Nephron (organoid): Measurements from ENCODE around the gene CRTC1.
"Not testable (repeated sequence)": the region's sequence is repeated elsewhere in the genome, so short reads cannot be mapped to it uniquely, and the experiment has no call there.

Experiments
- H3K27ac Mint-ChIP-seq, 3 experiments: 2 replicates each; pipeline ENCODE4 v1.8.0; 2020; ENCODE audit warnings: mixed read lengths in 3 of 3, mild to moderate bottlenecking in 2 of 3, moderate library complexity in 1 of 3
- H3K27me3 Mint-ChIP-seq: 2 replicates; pipeline ENCODE4 v1.8.0; 2021; ENCODE audit warnings: low read depth, mild to moderate bottlenecking, moderate library complexity, mixed read lengths
- H3K36me3 Mint-ChIP-seq: 2 replicates; pipeline ENCODE4 v1.8.0; 2020; ENCODE audit warnings: low read depth, mixed read lengths
- H3K4me1 Mint-ChIP-seq: 2 replicates; pipeline ENCODE4 v1.8.0; 2020; ENCODE audit warnings: mixed read lengths
- H3K4me3 Mint-ChIP-seq, 3 experiments: 2 replicates each; pipeline ENCODE4 v1.8.0; 2020; ENCODE audit warnings: mild to moderate bottlenecking in 3 of 3, mixed read lengths in 3 of 3, moderate library complexity in 2 of 3
- H3K9me3 Mint-ChIP-seq: 2 replicates; pipeline ENCODE4 v1.8.0; 2020; ENCODE audit warnings: mixed read lengths
- TF ChIP-seq, protein P1 (sequence below), 3 experiments: fragments of 200-600 bp; sonication (generic); IDR thresholded peaks; one replicate each; pipeline ENCODE4 v1.5.0; 2021; ENCODE audit warnings: antibody characterized with exemption in 3 of 3; ENCODE audit not compliant: unreplicated experiment in 3 of 3

CRTC1 gene

DNA sequence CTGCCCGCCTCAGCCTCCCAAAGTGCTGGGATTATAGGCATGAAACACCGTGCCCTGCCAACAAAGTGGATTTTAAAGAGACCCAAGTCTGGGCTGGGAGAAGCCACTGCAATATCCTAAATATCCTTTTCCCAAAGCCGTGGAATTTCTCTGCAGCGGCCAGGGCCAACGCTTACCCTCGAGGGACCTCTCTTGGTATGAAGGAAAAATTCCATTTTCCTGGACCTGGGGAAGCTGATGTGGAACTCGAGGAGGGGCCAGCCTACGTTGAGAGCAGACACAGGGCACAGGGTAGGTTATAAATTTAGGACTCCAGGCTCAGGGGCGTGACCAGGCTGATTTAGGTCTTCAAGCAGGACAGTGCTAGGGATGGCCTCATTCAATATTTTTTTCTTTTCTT, 130.6 kb downstream of the CRTC1 start:
- no peak overlapping the region for H3K4me3 Mint-ChIP-seq
- no peaks in the 10 kb centered on the region for H3K9me3 Mint-ChIP-seq
- H3K36me3 Mint-ChIP-seq: no peaks in the 10 kb centered on the region
- H3K27me3 Mint-ChIP-seq: peaks cover 10% of the 10 kb centered on the region
- no peak overlapping the region for H3K27ac Mint-ChIP-seq
- no peaks in the 10 kb centered on the region for H3K4me1 Mint-ChIP-seq
- TF ChIP-seq, protein P1, sequence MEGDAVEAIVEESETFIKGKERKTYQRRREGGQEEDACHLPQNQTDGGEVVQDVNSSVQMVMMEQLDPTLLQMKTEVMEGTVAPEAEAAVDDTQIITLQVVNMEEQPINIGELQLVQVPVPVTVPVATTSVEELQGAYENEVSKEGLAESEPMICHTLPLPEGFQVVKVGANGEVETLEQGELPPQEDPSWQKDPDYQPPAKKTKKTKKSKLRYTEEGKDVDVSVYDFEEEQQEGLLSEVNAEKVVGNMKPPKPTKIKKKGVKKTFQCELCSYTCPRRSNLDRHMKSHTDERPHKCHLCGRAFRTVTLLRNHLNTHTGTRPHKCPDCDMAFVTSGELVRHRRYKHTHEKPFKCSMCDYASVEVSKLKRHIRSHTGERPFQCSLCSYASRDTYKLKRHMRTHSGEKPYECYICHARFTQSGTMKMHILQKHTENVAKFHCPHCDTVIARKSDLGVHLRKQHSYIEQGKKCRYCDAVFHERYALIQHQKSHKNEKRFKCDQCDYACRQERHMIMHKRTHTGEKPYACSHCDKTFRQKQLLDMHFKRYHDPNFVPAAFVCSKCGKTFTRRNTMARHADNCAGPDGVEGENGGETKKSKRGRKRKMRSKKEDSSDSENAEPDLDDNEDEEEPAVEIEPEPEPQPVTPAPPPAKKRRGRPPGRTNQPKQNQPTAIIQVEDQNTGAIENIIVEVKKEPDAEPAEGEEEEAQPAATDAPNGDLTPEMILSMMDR (IDR thresholded peaks at IDR 0.05; ENCODE audit: unreplicated experiment in 3 of 3): peak in 1 of 3 experiments; percentile 9

- Mint-ChIP-seq H3K27me3 (peaks cover 14% of the 10 kb centered on the region), H3K27ac (no peak overlapping the region), H3K36me3 (no peaks in the 10 kb centered on the region), H3K4me3 (no peak overlapping the region), H3K4me1 (no peaks in the 10 kb centered on the region), H3K9me3 (no peaks in the 10 kb centered on the region)
- TF ChIP-seq, protein P1 (IDR thresholded peaks at IDR 0.05; ENCODE audit: unreplicated experiment in 3 of 3): no peak
Measured at GRCh38 chr19:18815673-18816072, 132.2 kb downstream of the CRTC1 start.

DNA sequence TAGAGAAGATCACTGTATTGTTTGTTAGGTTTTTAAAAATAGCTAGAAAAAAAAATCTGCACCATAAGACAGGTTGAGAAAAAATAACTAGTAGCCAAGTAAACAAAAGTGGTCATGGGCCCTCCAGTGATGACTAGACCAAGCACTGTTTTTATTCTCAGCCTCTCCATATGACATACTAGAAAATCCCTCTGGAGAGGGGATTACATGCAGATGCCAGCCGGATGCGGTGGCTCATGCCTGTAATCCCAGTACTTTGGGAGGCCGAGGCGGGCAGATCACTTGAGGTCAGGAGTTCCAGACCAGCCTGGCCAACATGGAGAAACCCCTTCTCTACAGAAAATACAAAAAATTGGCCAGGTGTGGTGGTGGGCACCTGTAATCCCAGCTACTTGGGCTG, 133.2 kb downstream of the CRTC1 start:
- H3K4me1 Mint-ChIP-seq, H3K4me3 Mint-ChIP-seq, H3K27ac Mint-ChIP-seq, H3K9me3 Mint-ChIP-seq, H3K36me3 Mint-ChIP-seq: not testable (repeated sequence)
- H3K27me3 Mint-ChIP-seq: peaks cover 14% of the 10 kb centered on the region

DNA sequence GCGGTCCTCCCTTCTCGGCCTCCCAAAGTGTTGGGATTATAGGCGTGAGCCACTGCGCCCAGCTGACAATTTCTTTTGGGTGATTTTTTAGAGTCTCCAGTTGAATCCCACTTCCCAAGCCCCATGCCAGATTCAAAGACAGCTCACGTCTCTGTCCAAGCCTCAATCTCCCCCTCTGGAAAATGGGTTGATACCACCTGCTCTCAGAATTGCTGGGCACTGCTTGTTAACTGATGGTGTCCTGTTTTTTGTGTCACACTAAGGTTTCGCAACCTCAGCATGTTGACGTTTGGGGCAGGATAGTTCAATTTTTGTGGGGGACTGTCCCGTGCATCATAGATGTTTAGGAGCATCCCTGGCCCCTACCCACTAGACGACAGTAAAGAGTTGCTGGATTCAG, 134.1 kb downstream of the CRTC1 start:
- TF ChIP-seq, protein P1 (IDR thresholded peaks at IDR 0.05; ENCODE audit: unreplicated experiment in 3 of 3): no peak
- Mint-ChIP-seq H3K4me3 (no peak overlapping the region), H3K9me3 (no peaks in the 10 kb centered on the region), H3K27ac (no peak overlapping the region), H3K27me3 (peaks cover 18% of the 10 kb centered on the region), H3K36me3 (no peaks in the 10 kb centered on the region), H3K4me1 (no peaks in the 10 kb centered on the region)

- H3K27ac Mint-ChIP-seq: no peak overlapping the region
- H3K4me3 Mint-ChIP-seq: no peak overlapping the region
- peaks cover 6% of the 10 kb centered on the region for H3K36me3 Mint-ChIP-seq
- H3K27me3 Mint-ChIP-seq: peaks cover 8% of the 10 kb centered on the region
- H3K4me1 Mint-ChIP-seq: peaks cover 10% of the 10 kb centered on the region
- H3K9me3 Mint-ChIP-seq: peaks cover 9% of the 10 kb centered on the region
- TF ChIP-seq, protein P1 (IDR thresholded peaks at IDR 0.05; ENCODE audit: unreplicated experiment in 3 of 3): no peak
Measured at GRCh38 chr19:18828786-18829185, 145.3 kb downstream of the CRTC1 start.

DNA sequence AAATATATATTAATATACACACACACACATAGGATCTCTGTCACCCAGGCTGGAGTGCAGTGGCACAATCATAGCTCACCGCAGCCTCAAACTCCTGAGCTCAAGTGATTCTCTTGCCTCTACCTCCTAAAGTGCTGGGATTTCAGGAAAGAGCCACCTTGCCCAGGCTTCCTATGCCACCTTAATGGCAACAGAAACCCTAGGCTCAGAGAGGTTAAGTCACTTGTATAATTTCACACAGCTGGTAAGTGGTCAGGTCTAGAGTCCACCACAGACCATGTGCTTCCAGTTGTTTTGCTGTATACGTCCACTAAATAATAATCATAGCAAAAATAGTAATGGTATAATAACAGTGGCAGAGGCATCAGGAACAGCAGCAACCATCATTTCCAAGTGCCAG, 147.0 kb downstream of the CRTC1 start:
- Mint-ChIP-seq H3K36me3 (peaks cover 19% of the 10 kb centered on the region), H3K27ac (no peak overlapping the region), H3K9me3 (peaks cover 9% of the 10 kb centered on the region), H3K4me1 (peaks cover 25% of the 10 kb centered on the region), H3K27me3 (peaks cover 5% of the 10 kb centered on the region), H3K4me3 (peak overlapping the region; percentile 65 to 77 (median 74))
- TF ChIP-seq, protein P1 (IDR thresholded peaks at IDR 0.05; ENCODE audit: unreplicated experiment in 3 of 3): no peak
